Trophoblast cell (in vitro differentiated cells and primary cell): Measurements from ENCODE around the gene EEFSEC.

Source experiments
- DNase-seq, 2 donors: peaks; one replicate each; pipeline ENCODE4 v3.0.0-alpha.2; 2016
- H2AFZ ChIP-seq: 2 replicates; pipeline ENCODE4 v1.6.1; 2013; ENCODE audit warnings: low read length, moderate library complexity, mild to moderate bottlenecking; ENCODE audit not compliant: insufficient read depth, poor library complexity
- H2AK5ac ChIP-seq: 2 replicates; pipeline ENCODE4 v1.6.1; 2013; ENCODE audit warnings: mild to moderate bottlenecking, low read length
- H2BK120ac ChIP-seq: 2 replicates; pipeline ENCODE4 v1.6.1; 2013; ENCODE audit warnings: low read length, mild to moderate bottlenecking, moderate library complexity; ENCODE audit not compliant: insufficient read depth, poor library complexity
- H2BK12ac ChIP-seq: 2 replicates; pipeline ENCODE4 v1.6.1; 2013; ENCODE audit warnings: mild to moderate bottlenecking, low read length, moderate library complexity
- H2BK5ac ChIP-seq: 2 replicates; pipeline ENCODE4 v1.6.1; 2013; ENCODE audit warnings: low read length, low read depth, moderate library complexity, mild to moderate bottlenecking; ENCODE audit not compliant: poor library complexity
- H3K14ac ChIP-seq: 2 replicates; pipeline ENCODE4 v1.6.1; 2013; ENCODE audit warnings: mild to moderate bottlenecking, low read length
- H3K18ac ChIP-seq: 2 replicates; pipeline ENCODE4 v1.6.1; 2013; ENCODE audit warnings: mild to moderate bottlenecking, low read length
- H3K23ac ChIP-seq: 2 replicates; pipeline ENCODE4 v1.6.1; 2013; ENCODE audit warnings: low read length
- H3K27ac ChIP-seq: 2 replicates; pipeline ENCODE4 v1.5.1; 2013; ENCODE audit warnings: low read depth, mild to moderate bottlenecking, inconsistent platforms, low read length, moderate library complexity
- H3K27me3 ChIP-seq: 2 replicates; pipeline ENCODE4 v1.6.1; 2013; ENCODE audit warnings: inconsistent platforms, mild to moderate bottlenecking, low read length, moderate library complexity; ENCODE audit not compliant: insufficient read depth
- H3K36me3 ChIP-seq, 2 experiments: 1 replicate in 1 of 2; 2 replicates in 1 of 2; pipeline ENCODE4 v1.6.1; 2013; ENCODE audit warnings: low read length in 2 of 2, mild to moderate bottlenecking in 2 of 2, moderate library complexity in 1 of 2; ENCODE audit not compliant: insufficient read depth in 2 of 2, control insufficient read depth in 1 of 2
- H3K4ac ChIP-seq: 2 replicates; pipeline ENCODE4 v1.6.1; 2013; ENCODE audit warnings: low read depth, mild to moderate bottlenecking, low read length, moderate library complexity
- H3K4me1 ChIP-seq, 2 experiments: 1 replicate in 1 of 2; 2 replicates in 1 of 2; pipeline ENCODE4 v1.6.1; 2013; ENCODE audit warnings: low read length in 2 of 2, mild to moderate bottlenecking in 2 of 2, moderate library complexity in 1 of 2; ENCODE audit not compliant: insufficient read depth in 2 of 2, control insufficient read depth in 1 of 2
- H3K4me2 ChIP-seq: 2 replicates; pipeline ENCODE4 v1.6.1; 2013; ENCODE audit warnings: inconsistent platforms, mild to moderate bottlenecking, low read length, moderate library complexity
- H3K4me3 ChIP-seq: 2 replicates; pipeline ENCODE4 v1.5.1; 2013; ENCODE audit warnings: mild to moderate bottlenecking, low read depth, low read length, inconsistent platforms
- H3K79me1 ChIP-seq: one replicate; pipeline ENCODE4 v1.6.1; 2013; ENCODE audit warnings: low read length
- H3K79me2 ChIP-seq: 2 replicates; pipeline ENCODE4 v1.6.1; 2013; ENCODE audit warnings: low read length, mild to moderate bottlenecking; ENCODE audit not compliant: control insufficient read depth, insufficient read depth, poor library complexity
- H3K9ac ChIP-seq: 2 replicates; pipeline ENCODE4 v1.6.1; 2013; ENCODE audit warnings: mild to moderate bottlenecking, low read length
- H3K9me3 ChIP-seq: 2 replicates; pipeline ENCODE4 v1.6.1; 2013; ENCODE audit warnings: low read depth, mild to moderate bottlenecking, control low read depth, inconsistent platforms, low read length; ENCODE audit not compliant: insufficient read depth
- H4K12ac ChIP-seq: 2 replicates; pipeline ENCODE4 v1.6.1; 2013; ENCODE audit warnings: low read depth, mild to moderate bottlenecking, low read length, moderate library complexity
- H4K8ac ChIP-seq: 2 replicates; pipeline ENCODE4 v1.6.1; 2013; ENCODE audit warnings: low read depth, mild to moderate bottlenecking, low read length, moderate library complexity
- H4K91ac ChIP-seq: one replicate; pipeline ENCODE4 v1.6.1; 2013; ENCODE audit warnings: low read depth, mild to moderate bottlenecking, low read length, moderate library complexity
- WGBS: extraction: QIAGEN DNeasy Blood & Tissue Kit; methylation state at CpG from one replicate; pipeline ENCODE4 v1.1.7; 2013; ENCODE audit warnings: missing lambda C conversion rate; ENCODE audit not compliant: insufficient read length, insufficient coverage; ENCODE audit errors: extremely low coverage; 5-methylcytosine and 5-hydroxymethylcytosine counted together

The EEFSEC gene

GRCh38 chr3:128187495-128187894 is 34.2 kb downstream of the EEFSEC start:
- no peak overlapping the region for H3K23ac ChIP-seq
- no peak overlapping the region for H3K4ac ChIP-seq
- DNase-seq: no peak
- H2AFZ ChIP-seq: no peak overlapping the region
- no peak overlapping the region for H3K4me3 ChIP-seq
- no peaks in the 10 kb centered on the region for H3K79me1 ChIP-seq
- H4K12ac ChIP-seq: no peak overlapping the region
- no peak overlapping the region for H2BK120ac ChIP-seq
- H4K8ac ChIP-seq: no peak overlapping the region
- WGBS: no CpG with 5 or more reads among the region's 1 CpG
- H2BK5ac ChIP-seq: no peak overlapping the region
- no peaks in the 10 kb centered on the region for H3K4me1 ChIP-seq
- H3K14ac ChIP-seq: no peak overlapping the region
- H2BK12ac ChIP-seq: no peak overlapping the region
- H4K91ac ChIP-seq: no peak overlapping the region
- H3K36me3 ChIP-seq: no peaks in the 10 kb centered on the region
- no peak overlapping the region for H3K27ac ChIP-seq
- no peaks in the 10 kb centered on the region for H3K79me2 ChIP-seq
- no peaks in the 10 kb centered on the region for H3K27me3 ChIP-seq
- H3K18ac ChIP-seq: no peak overlapping the region
- H3K9ac ChIP-seq: no peak overlapping the region
- no peak overlapping the region for H2AK5ac ChIP-seq
- peaks cover 2% of the 10 kb centered on the region for H3K9me3 ChIP-seq
- no peak overlapping the region for H3K4me2 ChIP-seq

GRCh38 chr3:128188326-128188725 is 35.0 kb downstream of the EEFSEC start:
- H2AK5ac ChIP-seq: no peak overlapping the region
- no peak overlapping the region for H3K23ac ChIP-seq
- no peak for DNase-seq
- peaks cover 2% of the 10 kb centered on the region for H3K9me3 ChIP-seq
- no peak overlapping the region for H3K4me3 ChIP-seq
- H3K79me2 ChIP-seq: no peaks in the 10 kb centered on the region
- H3K36me3 ChIP-seq: no peaks in the 10 kb centered on the region
- no peak overlapping the region for H2BK5ac ChIP-seq
- H2BK12ac ChIP-seq: no peak overlapping the region
- H3K4ac ChIP-seq: no peak overlapping the region
- no peak overlapping the region for H4K91ac ChIP-seq
- H2BK120ac ChIP-seq: no peak overlapping the region
- H3K14ac ChIP-seq: no peak overlapping the region
- H3K9ac ChIP-seq: no peak overlapping the region
- no peaks in the 10 kb centered on the region for H3K79me1 ChIP-seq
- no peak overlapping the region for H3K4me2 ChIP-seq
- H3K4me1 ChIP-seq: no peaks in the 10 kb centered on the region
- WGBS: no CpG with 5 or more reads among the region's 4 CpGs
- no peak overlapping the region for H3K27ac ChIP-seq
- no peak overlapping the region for H3K18ac ChIP-seq
- no peak overlapping the region for H2AFZ ChIP-seq
- no peak overlapping the region for H4K8ac ChIP-seq
- no peaks in the 10 kb centered on the region for H3K27me3 ChIP-seq
- H4K12ac ChIP-seq: no peak overlapping the region

GRCh38 chr3:128188956-128189355 is 35.7 kb downstream of the EEFSEC start:
- no peaks in the 10 kb centered on the region for H3K36me3 ChIP-seq
- H3K4me3 ChIP-seq: no peak overlapping the region
- no peak overlapping the region for H4K12ac ChIP-seq
- no peak overlapping the region for H3K23ac ChIP-seq
- no peak overlapping the region for H3K27ac ChIP-seq
- no peak overlapping the region for H3K14ac ChIP-seq
- H3K4ac ChIP-seq: no peak overlapping the region
- no CpG with 5 or more reads among the region's 4 CpGs for WGBS
- H3K9me3 ChIP-seq: peaks cover 2% of the 10 kb centered on the region
- H2AK5ac ChIP-seq: no peak overlapping the region
- no peak overlapping the region for H4K8ac ChIP-seq
- H3K4me1 ChIP-seq: no peaks in the 10 kb centered on the region
- H3K27me3 ChIP-seq: no peaks in the 10 kb centered on the region
- no peaks in the 10 kb centered on the region for H3K79me2 ChIP-seq
- no peak overlapping the region for H4K91ac ChIP-seq
- H2BK120ac ChIP-seq: no peak overlapping the region
- no peak overlapping the region for H2AFZ ChIP-seq
- H2BK12ac ChIP-seq: no peak overlapping the region
- no peak overlapping the region for H3K9ac ChIP-seq
- H2BK5ac ChIP-seq: no peak overlapping the region
- no peaks in the 10 kb centered on the region for H3K79me1 ChIP-seq
- H3K18ac ChIP-seq: no peak overlapping the region
- no peak for DNase-seq
- no peak overlapping the region for H3K4me2 ChIP-seq

- Histone ChIP-seq H4K91ac (no peak overlapping the region), H2BK5ac (no peak overlapping the region), H2BK12ac (no peak overlapping the region), H3K9me3 (peaks cover 2% of the 10 kb centered on the region), H3K18ac (no peak overlapping the region), H3K36me3 (no peaks in the 10 kb centered on the region), H3K4me2 (no peak overlapping the region), H3K14ac (no peak overlapping the region), H3K79me1 (no peaks in the 10 kb centered on the region), H2AFZ (no peak overlapping the region), H3K4ac (no peak overlapping the region), H3K23ac (no peak overlapping the region), H3K27me3 (no peaks in the 10 kb centered on the region), H3K27ac (no peak overlapping the region), H3K9ac (no peak overlapping the region), H3K4me1 (peaks cover 0 to 2% of the 10 kb centered on the region in 2 experiments), H2BK120ac (no peak overlapping the region), H3K4me3 (no peak overlapping the region), H3K79me2 (no peaks in the 10 kb centered on the region), H4K12ac (no peak overlapping the region), H2AK5ac (no peak overlapping the region), H4K8ac (no peak overlapping the region)
- no peak for DNase-seq
- WGBS: no CpG with 5 or more reads among the region's 1 CpG
Measured at GRCh38 chr3:128190501-128190900, 37.2 kb downstream of the EEFSEC start.
